GM19468 (cell line): ENCODE results near the gene LAMC2.
"Not testable (repeated sequence)": the region's sequence is repeated elsewhere in the genome, so short reads cannot be mapped to it uniquely, and the experiment has no call there.

Source experiments
- ATAC-seq: cut with Tn5 transposase; IDR thresholded peaks from one replicate; pipeline ENCODE4 v1.9.1; 2021; ENCODE audit warnings: mild to moderate bottlenecking, moderate library complexity, moderate number of reproducible peaks; ENCODE audit not compliant: unreplicated experiment; ENCODE audit errors: extremely low read depth

LAMC2 gene

GRCh38 chr1:183185941-183186490 lies at the start of gene LAMC2:
Gene LAMC2, plus strand, starts transcription at chr1:183186264. Its CDS starts 89 bp downstream, at chr1:183186353.
- ATAC-seq = no peak

DNA sequence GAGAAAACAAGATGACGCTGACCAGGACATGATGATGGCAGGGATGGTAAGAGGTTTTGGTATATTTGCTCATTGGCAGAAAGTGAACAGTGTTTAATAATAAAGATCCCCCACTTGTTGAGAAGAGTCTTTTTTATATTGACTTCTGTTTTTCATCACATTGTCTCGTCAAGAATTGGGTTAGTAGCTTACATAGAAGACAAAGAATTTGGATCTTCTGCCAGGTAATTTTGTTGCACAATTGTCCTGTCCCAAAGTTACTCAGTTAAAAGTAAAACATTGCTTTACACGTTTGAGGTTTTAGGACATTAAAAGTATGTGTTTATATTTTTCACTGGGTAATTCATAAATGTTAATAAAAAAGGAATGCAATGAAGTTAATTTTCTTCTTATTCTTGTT lies 48.3 kb upstream of the LAMC2 start:
- no peak for ATAC-seq

DNA sequence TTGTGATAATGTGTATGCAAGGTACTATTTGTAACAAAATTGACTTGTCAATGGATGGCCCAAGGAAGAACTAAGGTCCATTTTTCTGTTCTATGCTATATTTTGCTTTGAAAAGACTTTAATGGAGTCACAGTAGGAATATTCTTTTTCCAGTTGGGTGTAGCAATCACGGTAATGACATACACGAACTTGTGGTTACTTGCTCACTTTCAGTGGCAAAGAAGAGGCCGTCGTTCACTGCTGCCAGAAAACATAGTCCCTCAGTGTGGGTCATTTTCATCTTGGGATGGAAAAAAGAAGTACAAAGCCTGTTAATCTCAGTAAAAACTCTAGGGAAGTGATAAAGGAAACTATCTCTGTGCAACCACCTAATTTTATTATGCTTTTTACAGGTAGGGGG lies 47.8 kb upstream of the LAMC2 start:
- ATAC-seq = no peak

GRCh38 chr1:183139281-183139942 lies 46.7 kb upstream of the LAMC2 start:
- no peak for ATAC-seq

GRCh38 chr1:183140633-183141032 lies 45.4 kb upstream of the LAMC2 start:
- no peak for ATAC-seq

GRCh38 chr1:183142171-183142570 lies 43.9 kb upstream of the LAMC2 start:
- ATAC-seq = no peak

DNA sequence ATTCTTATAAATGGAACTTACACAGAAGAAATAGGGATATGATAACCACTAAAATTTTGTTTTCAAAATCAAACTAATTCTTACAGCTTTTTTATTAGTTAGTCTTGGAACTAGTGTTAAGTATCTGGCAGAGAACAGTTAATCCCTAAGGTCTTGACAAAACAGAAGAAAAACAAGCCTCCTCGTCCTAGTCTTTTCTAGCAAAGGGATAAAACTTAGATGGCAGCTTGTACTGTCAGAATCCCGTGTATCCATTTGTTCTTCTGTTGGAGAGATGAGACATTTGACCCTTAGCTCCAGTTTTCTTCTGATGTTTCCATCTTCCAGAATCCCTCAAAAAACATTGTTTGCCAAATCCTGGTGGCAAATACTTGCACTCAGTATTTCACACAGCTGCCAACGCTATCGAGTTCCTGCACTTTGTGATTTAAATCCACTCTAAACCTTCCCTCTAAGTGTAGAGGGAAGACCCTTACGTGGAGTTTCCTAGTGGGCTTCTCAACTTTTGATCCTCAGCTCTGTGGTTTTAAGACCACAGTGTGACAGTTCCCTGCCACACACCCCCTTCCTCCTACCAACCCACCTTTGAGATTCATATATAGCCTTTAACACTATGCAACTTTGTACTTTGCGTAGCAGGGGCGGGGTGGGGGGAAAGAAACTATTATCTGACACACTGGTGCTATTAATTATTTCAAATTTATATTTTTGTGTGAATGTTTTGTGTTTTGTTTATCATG lies 42.3 kb upstream of the LAMC2 start:
- ATAC-seq = no peak

DNA sequence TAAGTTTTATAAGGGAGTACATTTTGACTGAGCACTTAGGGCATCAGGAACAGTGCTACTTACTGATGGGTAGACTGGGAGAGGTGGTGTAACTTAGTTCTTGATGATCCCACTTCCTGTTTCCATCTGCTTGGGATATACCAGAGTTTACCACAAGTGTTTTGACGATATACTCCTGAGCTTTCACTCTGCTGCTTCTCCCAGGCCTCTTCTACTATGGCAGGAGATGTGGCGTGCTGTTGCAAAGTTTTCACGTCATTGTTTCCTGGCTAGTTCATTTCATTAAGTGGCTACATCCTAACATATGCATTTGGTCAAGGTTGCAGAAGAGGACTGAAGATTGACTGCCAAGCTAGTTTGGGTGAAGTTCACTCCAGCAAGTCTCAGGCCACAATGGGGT lies 41.3 kb upstream of the LAMC2 start:
- no peak for ATAC-seq

- ATAC-seq = no peak
Observed at GRCh38 chr1:183147735-183148134, 38.3 kb upstream of the LAMC2 start.

DNA sequence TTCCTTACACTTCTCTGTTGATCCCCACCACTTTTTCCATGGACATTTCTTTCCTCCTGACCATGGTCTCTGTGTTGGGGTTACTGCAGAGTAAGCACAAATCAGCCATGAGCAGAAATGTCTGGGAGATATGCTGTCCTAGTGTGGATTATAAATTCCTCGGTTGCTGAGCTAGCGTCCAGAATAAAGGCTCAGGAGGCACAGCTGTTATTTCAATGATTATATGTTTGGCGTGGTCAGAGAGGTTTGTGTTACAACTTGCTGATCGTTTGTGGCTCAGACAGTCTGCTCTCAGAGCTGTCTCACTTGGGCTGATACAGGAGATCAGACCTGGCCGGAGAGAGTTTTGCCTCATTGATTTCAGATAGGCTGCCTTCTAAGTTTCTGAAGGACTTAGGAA lies 37.5 kb upstream of the LAMC2 start:
- no peak for ATAC-seq

- no peak for ATAC-seq
Observed at GRCh38 chr1:183149273-183149672, 36.8 kb upstream of the LAMC2 start.

GRCh38 chr1:183150032-183150431 lies 36.0 kb upstream of the LAMC2 start:
- ATAC-seq = not testable (repeated sequence)

- no peak for ATAC-seq
Observed at GRCh38 chr1:183150445-183150844, 35.6 kb upstream of the LAMC2 start.

DNA sequence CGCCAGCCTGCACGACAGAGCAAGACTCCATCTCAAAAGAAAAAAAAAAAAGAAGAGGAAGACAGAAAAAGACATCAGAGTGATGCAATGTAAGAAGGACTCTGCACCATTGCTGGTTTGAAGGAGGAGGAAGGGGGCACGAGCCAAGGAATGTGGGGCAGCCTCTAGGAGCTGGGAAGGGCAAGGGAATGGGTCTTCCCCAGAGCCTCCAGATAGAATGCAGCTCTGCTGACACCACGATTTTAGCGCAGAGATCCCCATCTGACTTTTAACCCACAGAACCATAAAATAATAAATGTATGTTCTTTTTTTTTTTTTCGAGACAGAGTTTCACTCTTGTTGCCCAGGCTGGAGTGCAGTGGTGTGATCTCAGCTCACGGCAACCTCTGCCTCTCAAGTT lies 33.9 kb upstream of the LAMC2 start:
- no peak for ATAC-seq

GRCh38 chr1:183155939-183156338 lies 30.1 kb upstream of the LAMC2 start:
- ATAC-seq = no peak

- no peak for ATAC-seq
Observed at GRCh38 chr1:183159960-183160359, 26.1 kb upstream of the LAMC2 start.

DNA sequence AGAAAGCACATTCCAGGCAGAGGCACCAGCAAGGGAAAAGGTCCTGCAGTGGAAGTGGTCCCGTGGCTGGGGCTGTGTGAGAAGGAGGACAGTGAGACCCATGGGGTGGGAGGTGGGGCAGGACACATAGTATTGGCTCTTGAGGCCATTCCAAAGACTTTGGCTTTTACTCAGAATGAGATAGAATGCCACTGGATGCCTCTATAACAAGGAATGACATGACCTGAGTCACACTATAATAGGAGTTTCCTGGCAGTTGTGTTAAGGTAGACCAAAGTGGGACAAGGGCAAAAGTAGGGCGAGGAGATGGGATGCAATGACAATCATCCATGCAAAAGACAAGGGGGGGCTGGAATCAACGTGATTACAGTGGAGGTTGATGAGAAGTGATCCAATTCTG lies 24.7 kb upstream of the LAMC2 start:
- ATAC-seq = no peak

- no peak for ATAC-seq
Observed at GRCh38 chr1:183163316-183163715, 22.7 kb upstream of the LAMC2 start.

DNA sequence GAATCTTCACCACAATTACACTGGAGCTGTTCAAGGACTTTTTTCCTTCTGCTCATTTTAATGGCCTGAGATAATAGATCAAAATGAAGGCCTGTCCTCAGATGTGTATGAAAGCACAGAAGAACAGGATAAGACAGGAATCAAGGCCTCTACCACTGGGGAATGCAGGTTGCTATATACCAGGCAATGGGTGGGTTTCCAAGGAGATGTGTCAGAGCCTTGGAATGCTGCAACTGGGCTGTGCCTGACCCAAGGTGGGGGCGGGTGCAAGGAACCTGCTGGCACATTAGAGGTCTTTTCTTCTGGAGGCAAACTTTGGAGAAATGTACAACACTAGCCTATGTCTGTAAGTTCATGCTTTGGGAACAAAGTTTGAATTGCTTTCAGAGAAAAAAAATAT lies 21.7 kb upstream of the LAMC2 start:
- no peak for ATAC-seq

DNA sequence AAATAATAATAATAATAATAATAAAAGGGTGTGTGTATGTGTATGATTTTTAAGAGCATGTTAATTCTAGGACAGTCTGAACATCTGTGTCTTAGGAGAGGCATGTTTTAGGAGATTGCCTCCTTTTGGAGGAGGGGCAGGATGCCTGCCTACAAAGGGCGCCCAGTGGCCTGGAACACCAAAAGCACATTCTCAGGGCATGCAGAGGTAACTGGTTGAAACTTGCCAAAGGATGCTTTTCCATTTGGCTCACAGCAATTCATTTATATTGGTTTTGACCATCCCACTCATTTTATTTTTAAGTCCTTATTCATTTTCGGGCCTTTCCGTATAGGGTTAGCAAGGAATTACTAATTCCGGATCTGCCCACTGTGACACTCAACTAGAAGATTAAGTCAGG lies 21.1 kb upstream of the LAMC2 start:
- no peak for ATAC-seq

DNA sequence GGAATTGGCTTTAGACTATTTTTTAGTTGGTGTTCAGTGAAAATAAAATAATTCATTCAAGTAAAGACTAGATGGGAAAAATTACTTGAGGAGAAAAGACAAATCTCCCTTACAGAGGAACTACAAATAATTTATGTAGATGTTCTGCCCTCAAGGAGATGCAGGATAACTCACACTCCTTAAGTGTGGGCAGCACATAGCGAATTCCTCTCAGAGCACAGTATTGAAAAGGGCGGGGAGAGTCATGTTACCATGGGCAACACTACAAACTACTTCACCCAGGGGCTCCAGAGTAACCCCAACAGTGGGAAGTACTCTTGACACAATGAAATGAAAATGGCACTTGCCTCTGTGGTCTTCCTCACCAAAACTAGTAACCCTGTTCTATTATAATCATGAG lies 20.6 kb upstream of the LAMC2 start:
- no peak for ATAC-seq

DNA sequence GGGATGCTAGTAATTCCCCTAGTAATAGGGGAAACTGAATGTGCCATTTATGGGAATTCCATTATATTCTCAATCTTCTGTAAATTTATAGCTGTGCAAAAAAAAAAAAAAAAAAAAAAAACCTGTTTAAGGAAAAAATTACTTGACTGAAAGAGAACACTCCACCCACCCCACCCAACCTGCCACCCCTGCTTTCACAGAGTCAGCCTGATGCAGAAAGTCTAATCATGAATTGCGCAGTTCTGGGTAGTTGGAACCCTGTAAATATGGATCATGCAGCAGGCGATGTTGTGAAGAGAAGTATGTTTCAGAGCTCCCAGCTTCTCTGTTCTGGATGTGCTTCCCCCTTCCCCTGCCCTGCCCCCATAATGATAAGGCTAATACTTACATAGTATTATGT lies 19.6 kb upstream of the LAMC2 start:
- ATAC-seq = no peak
